Measurements from ENCODE around the gene FAM13A.

DNA sequence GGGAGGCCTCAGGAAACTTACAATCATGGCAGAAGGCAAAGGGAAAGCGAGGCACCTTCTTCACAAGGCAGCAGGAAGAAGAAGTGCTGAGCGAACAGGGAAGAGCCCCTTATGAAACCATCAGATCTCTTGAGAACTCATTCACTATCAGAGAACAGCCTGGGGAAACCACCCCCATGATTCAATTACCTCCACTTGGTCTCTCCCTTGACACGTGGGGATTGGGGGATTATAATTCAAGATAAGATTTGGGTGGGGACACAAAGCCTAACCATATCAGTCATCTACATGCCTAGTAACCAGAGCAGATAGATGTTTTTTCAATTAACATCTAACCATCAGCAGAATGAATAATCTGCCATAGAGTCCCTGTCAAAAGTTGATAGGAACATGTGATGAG lies 30.4 kb downstream of the FAM13A start:
- TF ChIP-seq RAD21 (IDR thresholded peaks at IDR 0.05 in 1 of 2, conservative IDR thresholded peaks at IDR 0.05 in 1 of 2; ENCODE audit: low read depth in 2 of 2, low read length in 2 of 2) = no peak
- TF ChIP-seq, protein P1, sequence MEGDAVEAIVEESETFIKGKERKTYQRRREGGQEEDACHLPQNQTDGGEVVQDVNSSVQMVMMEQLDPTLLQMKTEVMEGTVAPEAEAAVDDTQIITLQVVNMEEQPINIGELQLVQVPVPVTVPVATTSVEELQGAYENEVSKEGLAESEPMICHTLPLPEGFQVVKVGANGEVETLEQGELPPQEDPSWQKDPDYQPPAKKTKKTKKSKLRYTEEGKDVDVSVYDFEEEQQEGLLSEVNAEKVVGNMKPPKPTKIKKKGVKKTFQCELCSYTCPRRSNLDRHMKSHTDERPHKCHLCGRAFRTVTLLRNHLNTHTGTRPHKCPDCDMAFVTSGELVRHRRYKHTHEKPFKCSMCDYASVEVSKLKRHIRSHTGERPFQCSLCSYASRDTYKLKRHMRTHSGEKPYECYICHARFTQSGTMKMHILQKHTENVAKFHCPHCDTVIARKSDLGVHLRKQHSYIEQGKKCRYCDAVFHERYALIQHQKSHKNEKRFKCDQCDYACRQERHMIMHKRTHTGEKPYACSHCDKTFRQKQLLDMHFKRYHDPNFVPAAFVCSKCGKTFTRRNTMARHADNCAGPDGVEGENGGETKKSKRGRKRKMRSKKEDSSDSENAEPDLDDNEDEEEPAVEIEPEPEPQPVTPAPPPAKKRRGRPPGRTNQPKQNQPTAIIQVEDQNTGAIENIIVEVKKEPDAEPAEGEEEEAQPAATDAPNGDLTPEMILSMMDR (IDR thresholded peaks at IDR 0.05; ENCODE audit: control extremely low read depth in 1 of 3, insufficient read depth in 1 of 3, low read depth in 1 of 3, low read length in 3 of 3) = no peak
- no peak for TF ChIP-seq SP1 (IDR thresholded peaks at IDR 0.05; ENCODE audit: low read depth, low read length)
- TF ChIP-seq EGR1 (IDR thresholded peaks at IDR 0.05; ENCODE audit: borderline replicate concordance, low read depth, low read length) = no peak
- TF ChIP-seq POLR2AphosphoS5 (IDR thresholded peaks at IDR 0.05; ENCODE audit: low read depth, low read length) = no peak
- TF ChIP-seq CREB1 (IDR thresholded peaks at IDR 0.05) = no peak
- TF ChIP-seq ATF3 (IDR thresholded peaks at IDR 0.05; ENCODE audit: insufficient read depth, low read depth, low read length) = no peak
- no peak for TF ChIP-seq HDAC6 (IDR thresholded peaks at IDR 0.05; ENCODE audit: low read depth, low read length)
- no peak for TF ChIP-seq EZH2 (IDR thresholded peaks at IDR 0.05; ENCODE audit: low read depth, low read length, severe bottlenecking)
- TF ChIP-seq PHF8 (conservative IDR thresholded peaks at IDR 0.05; ENCODE audit: low read depth, low read length) = no peak

All from H1 (cell line).